KOPT-K1 (cell line): ENCODE results near the gene RSAD1.
"Not testable (repeated sequence)": the region's sequence is repeated elsewhere in the genome, so short reads cannot be mapped to it uniquely, and the experiment has no call there.

Experiments
- H3K27ac ChIP-seq: fragments of 200-600 bp; sonication (generic); 2 replicates; pipeline ENCODE4 v1.5.1; 2016; ENCODE audit warnings: antibody characterized with exemption, mild to moderate bottlenecking, low read depth, low read length; ENCODE audit not compliant: poor library complexity, severe bottlenecking
- H3K36me3 ChIP-seq: fragments of 200-600 bp; sonication (generic); 2 replicates; pipeline ENCODE4 v1.5.1; 2017; ENCODE audit warnings: antibody characterized with exemption, mild to moderate bottlenecking, low read length, moderate library complexity; ENCODE audit not compliant: insufficient read depth
- H3K9me3 ChIP-seq: fragments of 200-600 bp; sonication (generic); 2 replicates; pipeline ENCODE4 v1.5.1; 2017; ENCODE audit warnings: antibody characterized with exemption, low read length, mild to moderate bottlenecking; ENCODE audit not compliant: insufficient read depth, poor library complexity, severe bottlenecking

The RSAD1 gene

DNA sequence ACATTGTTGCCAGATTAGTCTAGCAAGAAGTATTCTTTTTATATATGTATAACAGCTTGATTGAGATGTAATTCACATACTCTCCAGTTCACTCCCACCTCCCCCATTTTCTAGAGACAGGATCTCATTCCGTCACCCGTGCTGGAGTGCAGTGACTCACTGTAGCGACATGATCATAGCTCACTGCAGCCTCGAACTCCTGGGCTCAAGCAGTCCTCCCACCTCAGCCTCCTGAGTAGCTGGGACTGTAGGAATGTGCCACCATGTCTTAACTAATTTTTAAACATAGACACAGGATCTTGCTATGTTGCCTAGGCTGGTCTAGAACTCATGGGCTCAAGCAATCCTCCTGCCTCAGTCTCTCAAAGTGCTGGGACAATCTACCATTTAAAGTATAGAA is 3.3 kb upstream of the RSAD1 start:
- Histone ChIP-seq H3K36me3 (peaks cover 4% of the 10 kb centered on the region), H3K27ac (no peak overlapping the region), H3K9me3 (no peaks in the 10 kb centered on the region)

GRCh38 chr17:50475775-50476544 is 2.7 kb upstream of the RSAD1 start:
- H3K36me3 ChIP-seq, H3K9me3 ChIP-seq, H3K27ac ChIP-seq: not testable (repeated sequence)

DNA sequence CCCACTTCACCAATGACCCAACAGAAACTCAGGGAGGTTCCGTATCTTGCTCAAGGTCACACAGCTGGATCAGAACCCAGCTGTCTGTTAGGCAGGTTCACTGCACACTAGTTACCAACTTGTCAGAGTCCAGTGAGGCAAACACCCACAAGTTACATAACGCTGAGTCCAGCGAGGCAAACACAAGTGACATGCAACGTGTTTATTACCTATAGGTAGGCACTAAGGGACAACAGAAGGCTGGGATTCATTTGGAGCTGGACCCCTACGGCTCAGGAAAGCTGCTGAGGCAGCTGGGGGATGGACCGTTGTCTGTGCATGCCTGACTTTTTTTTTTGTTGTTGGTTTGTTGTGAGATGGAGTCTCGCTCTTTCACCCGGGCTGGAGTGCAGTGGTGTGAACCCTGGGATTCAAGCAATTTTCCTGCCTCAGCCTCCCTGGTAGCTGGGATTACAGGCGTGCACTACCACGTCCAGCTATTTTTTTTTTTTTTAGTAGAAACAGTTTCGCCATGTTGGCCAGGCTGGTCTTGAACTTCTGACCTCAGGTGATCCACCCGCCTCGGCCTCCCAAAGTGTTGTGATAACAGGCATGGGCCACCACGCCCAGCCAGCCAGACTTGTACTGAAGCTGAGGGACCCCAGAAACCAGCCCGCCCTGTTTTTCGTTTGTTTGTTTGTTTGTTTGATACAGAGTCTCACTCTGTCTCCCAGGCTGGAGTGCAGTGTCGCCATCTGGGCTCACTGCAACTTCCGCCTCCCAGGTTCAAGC is 1.9 kb upstream of the RSAD1 start:
- no peak overlapping the region for H3K27ac ChIP-seq
- peaks cover 6% of the 10 kb centered on the region for H3K36me3 ChIP-seq
- H3K9me3 ChIP-seq, result no peaks in the 10 kb centered on the region

GRCh38 chr17:50477976-50478375 is 684 bp upstream of the RSAD1 start:
- Histone ChIP-seq H3K9me3 (no peaks in the 10 kb centered on the region), H3K36me3 (peaks cover 18% of the 10 kb centered on the region), H3K27ac (peak overlapping the region; percentile 70)

GRCh38 chr17:50479522-50480141 is 972 bp downstream of the RSAD1 start:
- Histone ChIP-seq H3K27ac (peak overlapping the region; percentile 70), H3K9me3 (no peaks in the 10 kb centered on the region), H3K36me3 (peaks cover 34% of the 10 kb centered on the region)

DNA sequence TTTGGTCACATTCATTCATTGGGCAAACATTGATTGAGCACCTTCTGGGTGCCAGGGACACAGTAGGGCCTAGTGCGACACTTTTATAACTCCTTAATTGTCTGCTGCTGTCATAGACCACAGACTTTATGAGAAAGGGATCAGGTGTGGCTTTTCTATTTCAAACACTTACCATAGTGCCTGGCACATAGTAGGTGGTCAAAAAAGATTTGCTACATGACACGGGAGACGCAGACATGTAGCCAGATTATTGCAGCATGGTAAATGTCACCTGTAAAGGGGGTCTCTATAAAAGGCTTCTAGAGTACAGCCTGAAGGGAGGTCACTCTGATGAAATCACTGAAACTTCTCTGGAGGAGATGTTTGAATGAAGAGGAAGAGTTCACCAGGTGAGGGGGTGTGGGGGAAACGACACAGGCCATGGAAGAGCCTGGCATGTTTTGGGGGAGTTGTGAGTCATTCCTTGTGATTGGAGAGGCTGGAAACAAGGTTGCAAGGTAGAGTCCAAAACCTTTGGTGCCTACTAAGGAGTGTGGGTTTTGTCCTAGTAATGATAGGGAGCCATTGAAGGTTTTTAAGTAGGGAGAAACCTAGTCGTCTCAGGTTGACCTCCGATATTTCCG is 1.6 kb downstream of the RSAD1 start:
- Histone ChIP-seq H3K9me3 (no peaks in the 10 kb centered on the region), H3K36me3 (peaks cover 40% of the 10 kb centered on the region), H3K27ac (no peak overlapping the region)

- H3K36me3 ChIP-seq, result peaks cover 47% of the 10 kb centered on the region
Observed at GRCh38 chr17:50480854-50481490, 2.3 kb downstream of the RSAD1 start.

GRCh38 chr17:50481648-50482047 is 3.0 kb downstream of the RSAD1 start:
- H3K36me3 ChIP-seq, result peaks cover 50% of the 10 kb centered on the region
- no peaks in the 10 kb centered on the region for H3K9me3 ChIP-seq
- H3K27ac ChIP-seq, result no peak overlapping the region

More at GRCh38 chr17:50480854-50481490, 2.3 kb downstream of the RSAD1 start:
- Histone ChIP-seq H3K27ac (no peak overlapping the region), H3K9me3 (no peaks in the 10 kb centered on the region)

DNA sequence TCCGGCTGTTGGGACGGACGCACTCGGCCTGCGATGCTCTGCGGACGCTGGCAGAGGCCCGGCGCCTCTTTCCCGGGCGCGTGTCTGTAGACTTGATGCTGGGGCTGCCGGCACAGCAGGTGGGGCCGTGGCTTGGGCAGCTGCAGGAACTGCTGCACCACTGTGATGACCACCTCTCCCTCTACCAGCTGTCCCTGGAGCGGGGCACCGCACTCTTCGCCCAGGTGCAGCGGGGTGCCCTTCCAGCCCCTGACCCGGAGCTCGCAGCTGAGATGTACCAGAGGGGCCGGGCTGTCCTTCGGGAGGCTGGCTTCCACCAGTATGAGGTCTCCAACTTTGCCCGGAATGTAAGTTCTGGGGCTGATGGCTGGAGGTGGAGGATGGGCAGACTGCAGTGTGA is 3.5 kb downstream of the RSAD1 start:
- peaks cover 55% of the 10 kb centered on the region for H3K36me3 ChIP-seq

DNA sequence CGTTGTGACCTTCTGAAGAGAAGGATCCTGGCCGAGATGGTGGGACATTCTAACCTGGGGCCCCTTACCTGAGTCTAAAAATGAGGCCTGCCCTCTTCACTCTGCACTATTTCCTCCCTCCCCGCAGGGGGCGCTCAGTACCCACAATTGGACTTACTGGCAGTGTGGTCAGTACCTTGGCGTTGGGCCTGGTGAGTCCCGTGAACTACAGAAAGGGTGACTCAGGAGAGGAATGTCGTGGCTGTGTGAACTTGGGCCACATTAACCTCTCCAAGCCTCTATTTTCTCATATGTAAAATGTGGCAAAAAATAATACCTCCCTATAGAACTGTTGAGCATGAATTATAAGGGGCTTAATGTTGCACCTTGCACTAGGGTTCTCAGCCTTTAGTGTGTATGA is 3.9 kb downstream of the RSAD1 start:
- no peaks in the 10 kb centered on the region for H3K9me3 ChIP-seq
- H3K36me3 ChIP-seq, result peaks cover 59% of the 10 kb centered on the region
- H3K27ac ChIP-seq, result no peak overlapping the region

More for the DNA sequence above, 3.5 kb downstream of the RSAD1 start:
- Histone ChIP-seq H3K9me3 (no peaks in the 10 kb centered on the region), H3K27ac (no peak overlapping the region)

DNA sequence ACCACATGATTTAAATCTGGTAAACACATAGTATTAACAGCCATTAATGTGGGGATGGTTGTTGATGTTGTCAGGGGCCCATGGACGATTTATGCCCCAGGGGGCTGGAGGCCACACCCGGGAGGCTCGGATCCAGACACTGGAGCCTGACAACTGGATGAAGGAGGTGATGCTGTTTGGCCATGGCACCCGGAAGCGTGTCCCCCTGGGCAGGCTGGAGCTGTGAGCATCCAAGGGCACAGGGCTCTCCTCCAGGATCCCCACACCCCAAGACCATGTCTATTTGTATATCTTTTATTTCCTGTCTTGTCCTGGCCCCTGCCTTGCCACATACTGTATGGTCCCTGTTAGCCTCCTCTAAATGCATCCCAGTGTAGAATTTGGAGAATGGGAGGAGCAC is 4.6 kb downstream of the RSAD1 start:
- H3K9me3 ChIP-seq, result no peaks in the 10 kb centered on the region
- no peak overlapping the region for H3K27ac ChIP-seq
- peaks cover 64% of the 10 kb centered on the region for H3K36me3 ChIP-seq

GRCh38 chr17:50484386-50485155 is 5.9 kb downstream of the RSAD1 start:
- no peaks in the 10 kb centered on the region for H3K9me3 ChIP-seq
- no peak overlapping the region for H3K27ac ChIP-seq
- peaks cover 66% of the 10 kb centered on the region for H3K36me3 ChIP-seq

DNA sequence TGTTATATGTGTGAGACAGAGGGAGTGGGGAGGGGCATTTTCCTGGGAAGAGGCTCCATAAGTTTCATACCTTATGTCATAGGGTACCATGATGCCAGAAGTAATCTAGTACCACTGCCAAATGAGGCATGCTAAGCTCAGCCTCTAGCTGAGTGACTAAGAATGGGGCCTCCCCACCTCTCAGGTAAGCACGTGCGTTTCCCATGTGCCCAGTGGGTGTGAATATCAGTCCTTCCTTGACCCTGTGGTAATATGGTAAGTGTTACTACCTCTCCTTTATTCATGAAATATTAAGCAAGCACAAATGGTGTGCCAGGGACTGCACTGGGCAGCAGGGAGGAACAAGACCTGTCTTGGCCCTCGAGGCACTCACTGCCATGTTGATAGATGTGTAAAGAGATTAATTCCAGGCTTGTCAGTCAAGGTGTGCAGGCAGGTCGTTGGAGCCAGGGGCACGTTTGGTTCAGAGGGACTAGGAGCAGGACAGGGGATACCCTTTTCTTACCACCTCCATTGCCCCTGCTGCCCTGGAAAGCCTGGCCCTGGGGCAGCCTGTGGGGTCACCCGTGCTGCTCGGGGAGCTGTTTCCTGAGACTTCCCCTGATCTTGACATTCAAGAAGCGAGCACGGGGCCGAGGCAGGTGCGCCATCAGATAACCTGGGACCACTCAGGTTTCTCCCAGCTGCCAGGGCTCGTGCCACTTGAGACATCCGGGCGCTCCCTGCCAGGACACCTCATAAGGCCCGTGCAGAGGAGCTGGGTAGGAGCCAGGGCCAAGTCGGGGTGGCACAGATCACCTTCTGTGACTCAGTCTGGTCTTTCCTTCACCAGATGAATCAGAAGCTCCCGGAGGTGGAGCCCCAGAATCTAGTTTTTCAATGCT is 8.8 kb downstream of the RSAD1 start:
- Histone ChIP-seq H3K9me3 (no peaks in the 10 kb centered on the region), H3K27ac (no peak overlapping the region), H3K36me3 (peaks cover 53% of the 10 kb centered on the region)
